Endothelial cell of hepatic sinusoid (primary cell): ENCODE data around the gene PUS1.
"Not testable (repeated sequence)": the region's sequence is repeated elsewhere in the genome, so short reads cannot be mapped to it uniquely, and the experiment has no call there.

ENCODE experiments used
- in situ Hi-C: cut with HindIII; loops from 2 replicates; pipeline ENCODE4 v1.10.0; 2017; ENCODE audit warnings: low sequenced_read_pairs

Gene PUS1

GRCh38 chr12:131934535-131934934 lies 5.5 kb downstream of the PUS1 start:
- in situ Hi-C loops: no loop called here

GRCh38 chr12:131938082-131938481 lies 9.0 kb downstream of the PUS1 start:
- in situ Hi-C loops: no loop called here

DNA sequence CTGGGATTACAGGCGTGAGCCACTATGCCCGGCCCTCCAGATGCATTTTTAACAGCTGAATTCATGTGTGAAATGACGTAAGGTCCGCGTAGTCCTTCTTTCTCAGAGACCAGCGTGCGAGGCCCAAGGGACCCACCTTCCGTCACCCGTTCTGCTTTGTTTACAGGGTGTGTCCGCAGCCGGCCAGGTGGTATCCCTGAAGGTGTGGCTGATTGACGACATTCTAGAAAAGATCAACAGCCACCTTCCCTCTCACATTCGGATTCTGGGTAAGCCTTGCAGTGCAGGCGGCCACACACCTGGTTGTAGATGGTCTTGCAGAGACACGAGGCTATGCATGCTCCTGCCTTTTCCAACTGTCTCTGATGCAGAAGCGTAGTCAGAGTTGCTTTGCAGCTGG lies 9.9 kb downstream of the PUS1 start:
- in situ Hi-C loops: no loop called here

DNA sequence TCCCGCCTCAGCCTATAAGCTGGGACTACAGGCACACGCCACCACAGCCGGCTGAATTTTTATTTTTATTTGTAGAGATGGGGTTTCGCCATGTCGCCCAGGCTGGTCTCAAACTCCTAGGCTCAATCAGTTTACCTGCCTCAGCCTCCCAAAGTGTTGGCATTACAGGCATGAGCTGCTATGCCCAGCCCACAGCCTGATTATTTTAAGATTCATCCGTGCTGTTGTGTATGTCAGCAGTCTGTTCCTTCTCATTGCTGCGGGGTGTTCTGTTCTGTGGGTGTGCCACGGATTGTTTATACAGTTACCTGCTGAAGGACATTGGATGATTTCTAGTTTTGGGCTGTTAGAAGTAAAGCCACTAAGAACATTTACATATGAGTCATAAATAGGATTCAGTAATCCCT lies 11.1 kb downstream of the PUS1 start:
- in situ Hi-C loops: no loop called here

DNA sequence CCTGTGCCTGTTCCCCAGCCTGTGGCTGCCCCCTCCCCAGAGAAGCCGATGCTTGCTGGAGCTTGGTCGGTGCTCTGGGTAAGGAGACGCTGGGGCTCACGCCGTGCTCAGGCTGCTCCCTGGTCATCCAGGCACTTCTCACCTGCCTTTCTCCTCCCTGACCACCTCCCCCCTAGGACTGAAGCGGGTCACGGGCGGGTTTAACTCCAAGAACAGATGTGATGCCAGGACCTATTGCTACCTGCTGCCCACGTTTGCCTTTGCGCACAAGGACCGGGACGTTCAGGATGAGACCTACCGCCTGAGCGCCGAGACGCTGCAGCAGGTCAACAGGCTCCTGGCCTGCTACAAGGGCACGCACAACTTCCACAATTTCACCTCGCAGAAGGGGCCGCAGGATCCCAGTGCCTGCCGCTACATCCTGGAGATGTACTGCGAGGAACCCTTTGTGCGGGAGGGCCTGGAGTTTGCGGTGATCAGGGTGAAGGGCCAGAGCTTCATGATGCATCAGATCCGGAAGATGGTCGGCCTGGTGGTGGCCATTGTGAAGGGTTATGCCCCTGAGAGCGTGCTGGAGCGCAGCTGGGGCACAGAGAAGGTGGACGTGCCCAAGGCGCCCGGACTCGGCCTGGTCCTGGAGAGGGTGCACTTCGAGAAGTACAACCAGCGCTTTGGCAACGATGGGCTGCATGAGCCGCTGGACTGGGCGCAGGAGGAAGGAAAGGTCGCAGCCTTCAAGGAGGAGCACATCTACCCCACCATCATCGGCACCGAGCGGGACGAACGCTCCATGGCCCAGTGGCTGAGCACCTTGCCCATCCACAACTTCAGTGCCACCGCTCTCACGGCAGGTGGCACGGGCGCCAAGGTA lies 12.3 kb downstream of the PUS1 start:
- in situ Hi-C loops: no loop called here

- in situ Hi-C loops: no loop called here
Observed at GRCh38 chr12:131941987-131942341, 12.9 kb downstream of the PUS1 start.

DNA sequence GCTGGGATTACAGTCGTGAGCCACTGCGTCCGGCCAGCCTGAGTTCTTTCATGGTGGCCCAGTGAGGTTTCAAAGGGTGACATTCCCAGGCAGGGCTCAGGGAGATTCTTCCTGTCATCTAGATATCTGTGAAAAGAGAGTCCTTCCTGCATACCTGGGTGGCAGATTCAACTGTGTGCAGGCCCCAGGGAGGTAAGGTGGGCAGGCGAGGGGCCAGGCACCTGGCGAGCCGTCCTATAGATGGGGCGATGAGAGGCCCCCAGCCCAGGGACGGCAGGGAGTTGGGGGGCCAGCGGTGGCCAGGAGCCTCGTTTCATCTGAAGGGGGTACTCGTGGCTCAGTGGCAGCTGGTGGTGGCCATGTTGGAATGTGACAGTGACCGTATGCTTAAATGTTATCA lies 13.6 kb downstream of the PUS1 start:
- in situ Hi-C loops: no loop called here

DNA sequence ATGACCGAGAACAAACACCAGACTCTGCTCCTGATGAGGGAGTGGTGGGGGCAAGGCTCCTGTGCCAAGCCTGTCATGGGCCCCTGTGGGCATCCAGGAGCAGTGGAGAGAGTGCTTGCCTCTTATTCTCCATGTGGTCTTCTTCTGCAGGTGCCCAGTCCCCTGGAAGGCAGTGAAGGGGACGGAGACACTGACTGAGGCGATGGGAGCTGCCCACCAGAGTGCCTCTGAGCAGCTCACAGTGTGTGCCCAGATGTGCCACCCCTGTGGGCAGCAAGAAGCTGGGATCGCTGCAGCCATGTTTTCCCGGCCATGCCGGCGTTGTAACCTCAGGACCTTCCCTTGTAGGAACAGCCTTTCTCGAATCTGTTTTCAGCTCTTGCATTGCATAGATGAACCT lies 14.3 kb downstream of the PUS1 start:
- in situ Hi-C loops: no loop called here

DNA sequence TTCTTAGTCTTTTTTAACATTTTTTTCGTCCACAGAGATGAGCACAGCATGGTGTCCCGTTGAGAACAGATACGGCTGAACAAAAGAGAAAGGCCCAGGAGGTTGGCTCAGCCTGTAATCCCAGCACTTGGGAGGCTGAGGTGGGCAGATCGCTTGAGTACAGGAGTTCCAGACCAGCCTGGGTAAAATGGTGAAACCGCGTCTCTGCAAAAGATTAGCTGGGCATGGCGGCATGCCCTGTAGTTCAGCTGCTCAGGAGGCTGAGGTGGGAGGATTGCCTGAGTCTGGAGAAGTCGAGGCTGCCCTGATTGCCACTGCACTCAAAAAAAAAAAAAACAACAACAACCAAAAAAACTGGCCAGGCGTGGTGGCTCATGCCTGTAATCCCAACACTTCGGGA lies 14.8 kb downstream of the PUS1 start:
- in situ Hi-C loops: no loop called here

GRCh38 chr12:131944601-131945251 lies 15.7 kb downstream of the PUS1 start:
- in situ Hi-C loops: no loop called here

DNA sequence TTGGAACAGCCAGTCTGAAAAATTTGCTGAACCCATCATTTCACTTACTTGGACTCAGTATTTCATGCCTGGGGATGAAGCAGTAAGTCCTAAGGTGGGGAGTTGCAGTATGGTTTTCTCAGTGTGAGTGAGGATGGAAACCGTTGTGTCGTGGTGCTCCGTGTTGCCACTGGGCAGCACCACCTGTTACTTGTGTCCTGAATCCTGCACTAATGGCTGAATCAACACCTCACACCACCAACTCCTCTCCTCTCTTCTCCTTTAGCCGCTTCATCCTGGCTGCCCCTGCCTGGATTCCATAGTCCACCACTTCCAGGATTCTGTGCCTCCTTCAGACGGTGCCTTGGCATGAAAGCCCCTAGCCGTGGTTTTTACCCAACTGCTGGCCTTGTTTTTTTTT lies 17.7 kb downstream of the PUS1 start:
- in situ Hi-C loops: no loop called here

GRCh38 chr12:131947482-131948027 lies 18.5 kb downstream of the PUS1 start:
- in situ Hi-C loops: no loop called here

DNA sequence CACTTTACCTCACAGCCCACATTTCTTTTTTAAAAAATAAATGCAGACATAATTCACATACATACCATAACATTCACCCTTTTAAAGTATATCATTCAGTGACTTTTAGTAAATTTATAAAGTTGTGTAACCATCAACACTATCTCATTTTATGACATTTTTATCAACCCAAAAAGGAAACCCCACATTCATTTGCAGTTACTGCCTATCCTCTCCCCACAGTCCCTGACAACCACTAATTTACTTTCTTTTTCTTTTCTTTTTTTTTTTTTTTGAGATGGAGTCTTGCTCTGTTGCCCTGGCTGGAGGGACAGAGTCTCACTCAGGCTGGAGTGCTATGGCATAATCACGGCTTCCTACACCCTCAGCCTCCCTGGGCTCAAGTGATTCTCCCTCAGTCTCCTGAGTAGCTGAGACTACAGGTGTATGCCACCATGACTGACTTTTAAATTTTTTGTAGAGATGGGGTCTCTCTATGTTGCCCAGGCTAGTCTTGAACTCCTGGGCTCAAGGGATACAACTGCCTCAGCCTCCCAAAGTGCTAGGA lies 19.2 kb downstream of the PUS1 start:
- in situ Hi-C loops: no loop called here

GRCh38 chr12:131948713-131949430 lies 19.8 kb downstream of the PUS1 start:
- in situ Hi-C loops: not testable (repeated sequence)

DNA sequence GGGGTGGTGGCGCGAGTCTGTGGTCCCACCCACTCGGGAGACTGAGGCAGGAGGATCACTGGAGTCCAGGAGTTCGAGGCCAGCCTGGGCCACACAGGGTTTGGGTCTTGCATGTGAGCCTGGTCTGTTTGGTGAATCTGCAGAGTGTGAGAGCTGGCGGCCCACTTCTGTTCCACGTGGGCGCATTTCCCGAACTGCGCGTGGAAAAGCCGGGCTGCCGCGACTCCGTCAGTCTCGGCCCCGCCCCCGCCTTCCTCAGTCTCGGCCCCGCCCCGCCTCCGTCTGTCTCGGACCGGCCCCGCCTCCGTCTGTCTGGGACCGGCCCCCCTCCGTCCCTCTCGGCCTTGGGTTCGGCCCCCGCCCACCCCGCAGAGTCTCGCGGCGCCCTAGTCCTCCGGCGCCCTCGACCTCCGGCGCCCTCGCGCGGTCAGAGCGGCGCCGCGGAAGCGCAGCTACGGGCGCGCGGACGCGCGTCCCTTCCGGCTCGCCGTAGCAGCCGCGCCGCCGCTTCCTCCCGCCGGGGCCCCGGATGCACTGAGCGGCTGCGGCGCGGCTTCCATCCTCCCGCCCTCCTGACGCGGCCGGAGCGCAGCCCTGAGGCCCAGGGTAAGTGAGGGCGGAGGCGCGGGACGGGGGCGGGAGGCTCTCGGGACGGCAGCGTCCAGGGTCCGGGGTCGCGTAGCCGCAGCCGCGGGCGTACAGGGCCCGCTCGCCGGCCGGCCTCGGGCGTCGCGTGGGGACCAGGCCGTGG lies 20.5 kb downstream of the PUS1 start, which contains the start of gene EP400:
TSS of gene EP400 (plus strand) at position 512 of the 751 bp plus-strand sequence. CDS start 10,678 bp downstream, outside the sequence.
- in situ Hi-C loops: no loop called here

- in situ Hi-C loops: no loop called here
Observed at GRCh38 chr12:131950182-131950913, 21.3 kb downstream of the PUS1 start.

GRCh38 chr12:131953810-131954209 lies 24.7 kb downstream of the PUS1 start:
- in situ Hi-C loops: not testable (repeated sequence)

- in situ Hi-C loops: not testable (repeated sequence)
Observed at GRCh38 chr12:131954460-131954859, 25.4 kb downstream of the PUS1 start.

GRCh38 chr12:131959116-131959515 lies 30.0 kb downstream of the PUS1 start:
- in situ Hi-C loops: no loop called here
